ENCODE data around the gene UCK1. TPM values are rescaled to one million over a fixed set of nuclear protein-coding genes. Genes with fewer than 3 reads are reported as not detected.

UCK1 gene
- polyA plus RNA-seq, 3 donors: 15.9 to 19.9 (median 16.3) TPM

- Histone ChIP-seq H3K27me3 (ENCODE audit: control insufficient read depth in 2 of 2, insufficient read depth in 2 of 2, low read length in 2 of 2) (no peaks in the 10 kb centered on the region), H3K9me3 (replicated peaks in 1 of 2; ENCODE audit: control insufficient read depth in 1 of 2, insufficient read depth in 1 of 2, low read length in 2 of 2) (peaks cover 20 to 22% of the 10 kb centered on the region in 2 donors), H2AFZ (ENCODE audit: insufficient read depth, low read depth, low read length, poor library complexity, severe bottlenecking) (no peak overlapping the region), H3K4me2 (replicated peaks; ENCODE audit: extremely low read depth, low read length, poor library complexity, severe bottlenecking) (no peak overlapping the region), H3K79me2 (ENCODE audit: insufficient read depth, low read length) (no peaks in the 10 kb centered on the region), H3K4me1 (ENCODE audit: control insufficient read depth in 1 of 2, insufficient read depth in 2 of 2, low read length in 2 of 2) (no peaks in the 10 kb centered on the region), H3K4me3 (replicated peaks in 1 of 3; ENCODE audit: low read depth in 2 of 3, low read length in 3 of 3) (no peak overlapping the region), H3K27ac (ENCODE audit: low read depth in 1 of 2, low read length in 2 of 2) (no peak overlapping the region), H3K9ac (ENCODE audit: insufficient read depth, low read length, poor library complexity, severe bottlenecking) (no peak overlapping the region), H3K36me3 (replicated peaks in 1 of 2; ENCODE audit: control insufficient read depth in 1 of 2, insufficient read depth in 2 of 2, low read length in 2 of 2) (peaks cover 23 to 45% of the 10 kb centered on the region in 2 donors), H4K20me1 (ENCODE audit: insufficient read depth, low read length) (no peaks in the 10 kb centered on the region)
- Mint-ChIP-seq H3K4me3 (no peak overlapping the region), H3K27ac (no peak overlapping the region), H3K36me3 (peaks cover 47 to 63% of the 10 kb centered on the region in 2 donors), H3K27me3 (ENCODE audit: low read depth in 3 of 3) (peaks cover 0 to 2% (median 0%) of the 10 kb centered on the region in 3 donors), H3K4me1 (no peaks in the 10 kb centered on the region), H3K9me3 (peaks cover 0 to 6% (median 3%) of the 10 kb centered on the region in 7 donors)
- TF ChIP-seq CTCF (IDR thresholded peaks at IDR 0.05): no peak
- WGBS (ENCODE audit: insufficient coverage): 100% methylated on average over 2 of the region's 7 CpGs
- no peak for DNase-seq
- intact Hi-C loops (cut with micrococcal nuclease): no loop called here
Observed at GRCh38 chr9:131511416-131511815, 19.6 kb downstream of the UCK1 start.

DNA sequence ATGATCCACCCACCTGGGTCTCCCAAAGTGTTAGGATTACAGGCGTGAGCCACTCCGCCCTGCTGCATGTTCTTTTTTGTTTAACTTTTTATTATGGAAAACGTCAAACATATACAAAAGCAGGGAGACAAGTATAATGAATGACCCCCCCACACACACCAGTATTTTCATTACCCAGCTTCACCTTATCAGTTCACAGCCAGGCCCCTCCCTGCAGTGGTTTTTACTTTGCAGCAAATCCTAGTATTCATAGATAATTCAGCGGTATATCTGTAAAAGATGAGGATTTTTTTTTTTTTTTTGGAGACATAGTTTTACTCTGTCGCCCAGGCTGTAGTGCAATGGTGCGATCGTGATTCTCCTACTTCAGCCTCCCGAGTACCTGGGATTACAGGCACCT is 26.1 kb downstream of the UCK1 start:
- no CpG with 5 or more reads among the region's 8 CpGs for WGBS (ENCODE audit: insufficient coverage)
- no peak for DNase-seq
- H3K4me2 ChIP-seq (replicated peaks; ENCODE audit: extremely low read depth, low read length, poor library complexity, severe bottlenecking): no peak overlapping the region
- peaks cover 2 to 14% of the 10 kb centered on the region in 2 donors for H3K27me3 ChIP-seq (ENCODE audit: control insufficient read depth in 2 of 2, insufficient read depth in 2 of 2, low read length in 2 of 2)
- no peak overlapping the region for H3K27ac ChIP-seq (ENCODE audit: low read depth in 1 of 2, low read length in 2 of 2)
- no peaks in the 10 kb centered on the region for H3K79me2 ChIP-seq (ENCODE audit: insufficient read depth, low read length)
- H3K4me1 Mint-ChIP-seq: peaks cover 23% of the 10 kb centered on the region
- peaks cover 7% of the 10 kb centered on the region for H4K20me1 ChIP-seq (ENCODE audit: insufficient read depth, low read length)
- TF ChIP-seq CTCF (IDR thresholded peaks at IDR 0.05): no peak
- no peak overlapping the region for H3K4me3 ChIP-seq (replicated peaks in 1 of 3; ENCODE audit: low read depth in 2 of 3, low read length in 3 of 3)
- H3K27ac Mint-ChIP-seq: no peak overlapping the region
- no peak overlapping the region for H2AFZ ChIP-seq (ENCODE audit: insufficient read depth, low read depth, low read length, poor library complexity, severe bottlenecking)
- H3K27me3 Mint-ChIP-seq (ENCODE audit: low read depth in 3 of 3): peaks cover 15 to 22% (median 22%) of the 10 kb centered on the region in 3 donors
- peaks cover 0 to 4% (median 0%) of the 10 kb centered on the region in 7 donors for H3K9me3 Mint-ChIP-seq
- H3K4me3 Mint-ChIP-seq: no peak overlapping the region
- H3K4me1 ChIP-seq (ENCODE audit: control insufficient read depth in 1 of 2, insufficient read depth in 2 of 2, low read length in 2 of 2): peaks cover 19 to 24% of the 10 kb centered on the region in 2 donors
- peaks cover under 1 to 6% of the 10 kb centered on the region in 2 donors for H3K36me3 ChIP-seq (replicated peaks in 1 of 2; ENCODE audit: control insufficient read depth in 1 of 2, insufficient read depth in 2 of 2, low read length in 2 of 2)
- intact Hi-C loops (cut with micrococcal nuclease): loop anchor here (10.0 kb wide), 1 partner anchor 240 kb away; the partner anchor contains the start of gene RAPGEF1 (in 2 of the 2)
- H3K36me3 Mint-ChIP-seq: peaks cover 19 to 21% of the 10 kb centered on the region in 2 donors
- no peaks in the 10 kb centered on the region for H3K9me3 ChIP-seq (replicated peaks in 1 of 2; ENCODE audit: control insufficient read depth in 1 of 2, insufficient read depth in 1 of 2, low read length in 2 of 2)
- H3K9ac ChIP-seq (ENCODE audit: insufficient read depth, low read length, poor library complexity, severe bottlenecking): no peak overlapping the region

Measured in CD14-positive monocyte (primary cell).